GM21737 (cell line): Measurements from ENCODE around the gene PAXX.
"Not testable (repeated sequence)": the region's sequence is repeated elsewhere in the genome, so short reads cannot be mapped to it uniquely, and the experiment has no call there.

Source experiments
- ATAC-seq: cut with Tn5 transposase; IDR thresholded peaks from one replicate; pipeline ENCODE4 v1.9.1; 2021; ENCODE audit warnings: mild to moderate bottlenecking, moderate library complexity; ENCODE audit not compliant: unreplicated experiment

The PAXX gene

DNA sequence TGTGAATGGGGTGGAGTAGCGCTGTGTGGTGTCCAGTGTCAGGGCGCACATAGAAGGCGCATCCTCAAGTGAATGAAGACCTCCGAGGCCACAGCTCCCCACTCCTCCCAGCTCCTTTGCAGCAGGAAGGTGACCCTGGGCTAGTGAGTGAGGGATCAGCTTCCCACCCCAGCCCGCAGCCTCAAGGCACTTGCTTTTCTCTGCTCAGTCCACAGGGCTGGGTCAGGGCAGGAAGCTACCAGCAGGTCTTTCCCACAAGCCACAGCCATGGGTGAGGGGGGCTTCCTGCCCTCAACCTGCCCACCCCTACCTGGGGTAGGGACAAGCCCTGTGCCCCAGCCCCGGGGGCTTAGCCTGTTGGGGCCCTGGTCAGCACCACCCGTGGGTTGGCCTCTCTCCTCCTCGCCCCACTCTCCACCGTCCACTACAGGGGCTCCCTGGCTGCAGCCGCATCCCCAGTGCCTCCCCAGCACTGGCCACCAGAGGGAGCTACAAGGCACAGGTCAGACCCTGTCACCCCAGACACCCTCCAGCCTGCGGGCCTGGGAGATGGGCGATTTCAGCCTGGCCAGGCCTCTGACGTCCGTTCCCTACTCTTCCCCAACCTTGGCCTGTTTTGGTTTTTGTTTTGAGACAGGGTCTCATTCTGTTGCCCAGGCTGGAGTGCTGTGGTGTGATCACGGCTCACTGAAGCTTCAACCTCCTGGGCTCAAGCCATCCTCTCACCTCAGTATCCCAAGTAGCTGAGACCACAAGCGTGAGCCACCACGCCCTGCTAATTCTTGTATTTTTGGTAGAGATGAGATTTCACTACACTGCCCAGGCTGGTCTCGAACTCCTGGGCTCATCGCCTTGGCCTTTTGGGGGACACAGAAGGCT, 37.1 kb downstream of the PAXX start:
- ATAC-seq, result no peak

DNA sequence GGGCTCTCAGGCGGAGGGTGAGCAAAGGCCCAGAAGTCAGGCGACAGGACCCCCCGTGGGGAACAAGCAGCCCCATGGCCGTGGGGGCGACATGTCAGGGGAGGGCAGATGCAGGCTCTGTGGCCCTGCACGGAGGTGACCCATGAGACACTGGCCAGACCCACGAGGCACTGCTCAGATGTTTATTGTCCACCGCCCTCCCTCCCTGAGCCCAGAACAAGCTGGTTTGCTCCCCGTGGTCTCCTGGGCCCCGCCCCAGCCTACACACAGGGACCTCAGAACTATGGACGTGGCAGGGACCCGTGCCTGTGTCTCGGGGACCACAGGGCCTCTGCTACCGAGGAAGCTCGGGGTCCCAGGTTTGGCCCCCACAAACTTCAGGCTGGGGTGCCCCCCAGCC, 37.8 kb downstream of the PAXX start:
- no peak for ATAC-seq

DNA sequence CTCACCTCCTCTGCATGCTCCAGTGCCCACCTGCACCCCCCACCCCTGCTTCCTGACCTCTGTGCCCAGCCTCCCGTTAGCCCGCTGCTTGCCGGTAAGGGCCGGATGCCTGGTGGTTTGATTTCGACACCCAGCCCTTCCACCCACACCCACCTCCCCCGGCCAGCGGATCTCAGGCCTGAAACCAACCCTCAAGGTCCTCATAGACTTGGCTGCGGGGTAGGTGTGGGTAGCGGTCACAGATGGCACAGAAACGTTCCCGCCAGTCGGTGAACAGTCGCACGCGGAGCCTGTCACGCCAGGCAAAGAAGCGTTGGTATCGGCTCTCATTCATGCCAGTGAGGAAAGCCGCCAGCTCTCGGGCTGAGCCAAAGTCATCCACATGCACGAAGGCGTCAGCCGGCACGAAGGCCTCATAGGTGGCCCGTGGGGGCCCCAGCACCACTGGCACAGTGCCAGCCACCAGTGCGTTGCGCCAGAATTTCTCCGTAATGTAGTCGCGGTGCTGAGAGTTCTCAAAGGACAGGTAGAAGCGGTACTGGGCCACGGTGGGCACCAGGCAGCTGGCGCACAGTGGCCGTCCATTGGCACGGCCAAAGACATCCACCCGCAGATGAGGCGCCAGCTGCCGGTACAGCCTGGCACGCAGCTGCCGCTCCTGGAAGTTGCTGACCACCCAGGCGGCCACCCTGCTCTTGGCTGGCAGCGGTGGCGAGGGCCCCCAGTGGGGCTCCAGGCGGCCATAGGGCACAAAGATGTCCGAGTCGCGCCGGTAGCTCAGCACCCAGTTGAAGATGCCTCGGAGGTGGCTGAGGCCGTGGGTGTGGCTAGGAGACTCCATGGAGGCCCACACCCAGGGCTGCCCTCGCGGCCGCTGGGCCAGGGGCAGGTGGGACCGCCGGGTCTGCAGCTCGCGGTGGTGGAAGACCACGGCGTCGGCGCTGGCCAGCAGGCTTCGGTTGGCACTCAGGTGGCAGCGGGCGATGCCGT, 38.6 kb downstream of the PAXX start:
- no peak for ATAC-seq

DNA sequence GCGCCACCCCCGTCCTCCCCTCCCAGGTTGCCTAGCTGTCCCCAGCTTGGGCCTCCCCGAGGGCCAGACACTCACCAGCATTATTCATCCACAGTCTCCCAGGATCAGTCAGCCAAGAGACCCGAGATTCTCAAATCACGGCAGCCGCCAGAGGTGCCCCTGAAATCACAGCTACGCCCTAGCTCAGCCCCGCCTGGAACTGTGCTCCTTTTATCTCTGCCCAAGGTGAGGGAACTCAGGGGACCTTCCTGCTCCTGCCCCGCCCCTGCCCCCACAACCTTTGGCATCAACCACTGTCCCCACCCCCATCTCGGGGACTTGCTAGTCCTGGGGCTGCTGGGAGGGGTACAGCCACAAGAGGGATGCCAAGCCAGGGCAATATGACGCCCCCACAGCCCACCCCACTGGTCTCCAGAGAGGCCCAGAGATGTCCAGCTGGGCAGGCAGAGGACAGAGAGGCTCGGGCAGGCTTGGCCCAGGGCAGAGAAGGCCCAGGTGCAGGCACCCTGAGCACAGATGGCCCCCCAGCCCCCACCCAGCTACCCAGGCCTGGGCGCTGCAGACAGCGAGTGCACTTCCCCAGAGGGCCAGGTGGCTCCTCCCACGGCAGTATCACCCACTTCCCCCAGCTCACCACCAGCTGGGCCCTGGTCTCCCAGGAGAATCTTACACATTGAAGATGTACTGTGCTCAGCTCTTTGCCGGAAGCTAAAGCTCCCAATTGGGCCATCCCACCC, 39.9 kb downstream of the PAXX start, which contains the start of gene FUT7:
Gene FUT7 (minus strand): TSS at position 185 of the 737 bp plus-strand sequence. CDS start 97 bp downstream, at position 88.
- no peak for ATAC-seq

DNA sequence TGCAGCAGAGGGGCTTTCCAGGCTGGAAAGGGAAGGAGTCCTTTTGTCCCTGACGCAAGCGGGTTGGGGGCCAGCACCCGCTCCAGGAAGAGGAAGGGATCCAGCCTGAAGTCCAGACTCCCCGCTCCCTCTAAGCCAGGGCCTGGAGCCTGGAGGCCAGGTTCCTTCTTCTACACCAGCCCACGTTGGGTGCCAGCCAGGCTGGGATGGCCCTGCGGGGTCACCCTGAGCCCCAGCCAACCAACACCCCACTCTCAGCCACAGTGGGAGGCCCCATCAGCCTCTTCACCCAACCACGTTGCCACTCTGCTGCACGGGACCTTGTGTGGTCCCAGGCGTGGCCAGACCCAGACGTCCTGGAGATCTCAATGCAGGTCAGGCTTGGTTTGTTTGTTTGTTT, 40.6 kb downstream of the PAXX start:
- ATAC-seq, result no peak

DNA sequence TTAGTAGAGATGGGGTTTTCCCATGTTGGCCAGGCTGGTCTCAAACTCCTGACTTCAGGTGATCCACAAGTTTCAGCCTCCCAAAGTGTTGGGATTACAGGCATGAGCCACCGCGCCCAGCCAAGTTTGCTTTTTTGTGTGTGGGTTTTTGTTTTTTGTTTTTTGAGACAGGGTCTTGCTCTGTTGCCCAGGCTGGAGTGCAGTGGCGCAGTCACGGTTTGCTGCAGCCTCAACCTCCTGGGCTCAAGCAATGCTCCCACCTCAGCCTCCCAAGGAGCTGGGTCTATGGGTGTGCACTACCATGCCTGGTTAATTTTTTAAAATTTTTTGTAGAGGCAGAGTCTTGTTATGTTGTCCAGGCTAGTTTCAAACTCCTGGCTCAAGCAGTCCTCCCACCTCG, 41.3 kb downstream of the PAXX start:
- ATAC-seq, result not testable (repeated sequence)

DNA sequence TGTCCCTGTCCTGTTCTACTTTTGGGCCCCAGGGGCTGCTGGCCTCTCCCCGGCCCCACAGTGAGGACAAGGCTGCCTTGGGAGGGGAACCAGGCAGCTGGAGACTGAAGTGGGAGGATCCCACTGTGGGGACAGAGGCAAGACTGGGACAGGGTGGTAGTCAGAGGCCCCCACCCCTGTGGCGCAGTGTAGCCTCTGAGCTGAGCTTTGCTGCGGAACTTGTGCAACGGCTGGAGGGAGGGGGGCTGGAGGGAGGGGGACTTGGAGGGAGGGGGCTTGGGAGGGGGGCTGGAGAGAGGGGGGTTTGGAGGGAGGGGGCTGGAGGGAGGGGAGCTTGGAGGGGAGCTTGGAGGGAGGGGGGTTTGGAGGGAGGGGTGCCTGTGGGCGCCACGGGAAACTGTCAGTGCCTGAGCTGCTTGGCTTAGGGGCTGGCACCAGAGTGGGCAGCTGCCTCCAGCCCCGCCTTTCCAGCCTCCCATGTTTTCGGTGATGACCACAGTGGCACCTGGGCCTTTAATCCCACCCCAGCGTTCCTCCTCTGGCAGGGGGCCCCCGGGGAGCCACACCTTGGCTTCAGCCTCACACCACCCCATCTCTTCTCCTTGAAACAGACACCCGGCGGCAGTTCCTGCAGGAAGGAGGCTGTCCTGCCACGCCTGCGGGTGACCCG, 42.0 kb downstream of the PAXX start:
- no peak for ATAC-seq

DNA sequence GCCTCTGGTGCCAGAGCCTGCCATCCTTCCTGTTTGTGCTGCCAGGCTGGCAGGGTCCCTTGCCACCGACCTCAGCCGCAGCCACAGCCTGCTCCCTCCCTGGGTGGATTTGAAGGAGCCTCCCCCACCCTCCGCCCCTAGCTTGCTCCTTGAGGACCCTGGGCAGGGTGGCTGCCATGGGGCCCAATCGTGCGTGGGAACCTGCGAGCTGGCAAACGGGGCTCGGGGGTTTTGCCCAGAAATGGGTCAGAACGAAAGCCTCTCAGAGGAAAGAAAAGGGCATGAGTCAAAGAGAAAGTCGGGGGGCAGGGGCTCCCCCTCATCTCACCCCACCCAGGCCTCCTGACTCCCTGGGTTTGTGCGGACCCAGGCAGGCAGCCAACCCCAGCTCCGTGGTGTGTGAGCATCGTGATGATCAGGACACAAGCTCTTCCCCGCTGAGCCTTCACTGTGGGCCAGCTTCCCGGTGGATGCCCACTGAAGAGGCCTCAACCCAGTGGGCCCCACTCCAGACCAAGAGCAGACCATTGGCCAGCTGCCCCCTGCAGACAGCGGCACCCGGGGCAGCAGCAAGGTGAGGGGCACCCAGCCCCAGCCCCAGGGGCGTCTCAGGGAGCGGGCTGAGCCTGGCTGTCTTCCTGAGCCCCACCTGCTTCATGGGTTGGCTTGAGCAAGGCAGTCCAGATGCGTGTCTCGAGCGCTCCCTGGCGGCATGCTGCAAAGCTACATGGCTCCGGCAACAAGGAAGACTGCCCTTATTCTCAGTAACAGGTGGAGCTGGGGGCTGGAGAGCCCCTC, 42.7 kb downstream of the PAXX start:
- ATAC-seq, result no peak

DNA sequence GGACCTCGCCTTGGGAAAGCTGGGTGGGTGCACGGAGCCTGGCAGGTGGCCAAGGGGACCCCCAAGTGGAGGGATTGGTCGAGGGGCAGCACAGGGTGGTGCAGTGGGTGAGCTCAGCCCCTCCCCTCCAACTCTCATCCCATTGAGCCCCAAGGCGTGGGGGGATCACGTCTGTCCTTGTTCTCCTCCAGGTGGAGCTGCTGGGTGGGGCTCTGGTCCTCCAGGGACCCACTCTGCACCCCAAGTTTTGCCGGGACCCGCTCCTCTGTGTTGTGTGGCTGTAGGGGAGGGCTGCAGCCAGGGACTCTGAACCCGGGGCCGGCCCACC, 43.2 kb downstream of the PAXX start:
- no peak for ATAC-seq

DNA sequence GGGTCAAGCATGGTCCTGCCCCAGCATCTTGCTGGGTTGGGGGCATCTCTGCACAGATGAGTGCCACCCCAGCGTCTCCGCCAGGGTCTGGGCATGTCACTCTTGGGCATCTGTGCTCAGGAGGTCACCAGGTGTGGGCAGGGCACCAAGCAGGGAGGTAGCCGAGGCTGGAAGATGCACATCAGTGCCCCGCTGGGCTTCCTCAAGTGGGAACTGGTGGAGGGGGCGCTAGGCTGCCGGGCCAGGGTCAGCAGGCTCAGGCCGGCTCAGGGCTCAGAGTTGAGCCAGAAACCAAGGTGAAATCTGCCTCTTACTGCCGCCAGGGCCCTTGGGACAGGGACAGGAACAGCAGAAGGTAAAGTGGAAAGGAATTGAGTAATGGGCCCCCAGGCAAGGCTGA, 43.7 kb downstream of the PAXX start:
- no peak for ATAC-seq

DNA sequence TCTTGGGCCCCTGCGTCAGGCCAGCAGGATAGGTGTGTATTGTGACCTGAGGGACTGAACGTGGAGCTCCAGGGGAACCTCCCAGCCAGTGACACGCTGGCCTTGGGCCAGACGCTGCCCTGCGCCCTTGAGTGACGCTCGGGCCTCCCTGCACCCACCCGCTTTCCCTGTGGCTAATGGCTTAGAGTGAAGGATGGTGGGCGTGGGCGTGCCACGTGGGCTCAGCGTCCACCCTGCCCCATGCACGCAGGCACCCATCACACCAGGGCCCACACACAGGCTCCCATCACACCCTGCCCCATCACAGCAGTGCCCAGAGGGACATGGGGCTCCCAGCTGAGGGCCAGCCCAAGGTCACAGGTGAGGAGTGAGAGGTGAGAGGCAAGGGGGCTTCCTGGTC, 44.8 kb downstream of the PAXX start:
- no peak for ATAC-seq

DNA sequence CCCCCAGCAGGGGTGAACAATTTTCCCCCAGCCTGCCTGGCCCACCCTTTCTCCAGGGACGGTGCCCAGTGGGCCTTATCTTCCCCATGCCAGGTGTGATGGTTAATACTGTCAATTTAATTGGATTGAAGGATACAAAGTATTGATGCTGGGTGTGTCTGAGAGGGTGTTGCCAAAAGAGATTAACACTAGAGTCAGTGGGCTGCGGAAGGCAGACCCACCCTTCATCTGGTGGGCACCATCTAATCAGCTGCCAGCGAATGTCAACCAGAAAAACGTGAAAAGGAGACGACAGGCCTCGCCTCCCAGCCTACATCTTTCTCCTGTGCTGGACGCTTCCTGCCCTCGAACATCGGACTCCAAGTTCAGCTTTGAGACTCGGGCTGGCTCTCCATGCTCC, 45.3 kb downstream of the PAXX start:
- no peak for ATAC-seq

DNA sequence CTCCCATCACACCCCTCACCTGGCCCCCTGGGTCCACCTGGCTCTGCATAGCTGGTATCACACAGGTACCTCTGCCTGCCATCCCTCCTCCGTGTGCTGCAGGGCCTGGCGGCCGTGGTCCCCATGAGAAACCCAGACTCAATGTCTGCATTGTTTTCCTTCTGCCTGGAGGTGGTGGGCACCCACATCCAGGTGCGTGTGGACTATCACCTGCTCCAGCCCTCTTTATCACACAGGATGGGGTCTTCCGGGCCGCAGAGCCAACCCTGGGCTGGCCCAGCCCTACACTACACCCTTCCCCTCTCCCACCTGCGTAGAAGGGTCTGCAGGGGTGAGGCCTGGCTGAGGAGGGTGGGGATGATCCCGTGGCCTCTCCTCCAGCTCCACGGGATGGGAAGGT, 46.7 kb downstream of the PAXX start:
- ATAC-seq, result no peak

DNA sequence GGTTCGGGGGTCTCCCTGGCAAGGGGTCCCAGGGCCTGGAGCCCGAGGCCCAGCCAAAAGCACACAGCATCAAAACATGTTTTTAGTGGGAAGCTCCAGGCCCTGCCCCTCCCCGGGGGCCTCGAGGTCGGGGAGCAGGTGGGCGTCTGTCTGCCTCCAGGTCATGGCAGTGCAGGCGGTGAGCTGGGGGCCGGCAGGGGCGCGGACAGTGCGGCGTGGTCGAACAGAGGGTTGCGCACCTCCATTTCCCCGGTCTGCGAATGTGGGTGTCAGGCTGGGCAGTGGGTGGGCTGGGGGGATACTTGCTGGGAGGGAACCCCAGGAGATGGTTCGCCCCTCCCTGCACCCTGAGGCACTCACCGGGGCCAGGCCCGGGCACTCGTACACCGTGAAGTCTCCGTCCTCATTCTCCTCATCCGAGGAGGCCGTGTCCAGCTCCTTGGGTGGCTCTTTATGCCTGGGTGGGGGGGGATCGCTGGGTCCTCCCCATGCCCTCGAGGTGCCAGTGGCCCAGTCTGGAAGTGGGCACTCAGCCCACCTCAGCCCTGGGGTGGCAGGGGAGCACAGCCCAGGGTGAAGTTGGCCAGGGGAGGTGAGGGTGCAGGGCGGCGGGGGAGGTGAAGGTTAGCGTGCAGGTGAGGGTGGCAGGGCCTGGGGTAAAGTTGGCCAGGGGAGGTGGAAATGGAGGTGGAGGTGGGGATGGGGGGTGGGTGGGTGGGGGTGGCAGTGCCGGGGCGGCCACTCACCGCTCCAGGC, 47.6 kb downstream of the PAXX start:
- no peak for ATAC-seq

DNA sequence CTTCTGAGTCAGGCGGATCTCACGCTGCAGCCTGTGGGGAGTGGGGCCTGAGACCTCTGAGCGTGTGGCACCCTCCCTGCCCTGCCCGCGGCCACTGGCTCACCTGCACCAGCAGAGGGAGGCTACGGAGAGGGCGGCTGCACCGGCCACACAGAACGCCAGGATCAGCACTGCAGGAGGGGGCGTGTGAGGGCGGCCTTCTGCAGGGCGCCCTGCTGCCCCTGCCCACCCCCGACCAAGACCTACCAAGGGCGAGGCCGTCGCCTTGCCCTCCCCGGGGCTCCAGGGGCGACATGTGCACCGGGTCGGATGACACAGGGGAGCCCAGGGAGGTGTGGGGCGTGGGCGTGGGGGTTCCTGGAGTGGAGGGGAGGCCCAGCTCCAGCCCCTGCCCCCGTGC, 48.3 kb downstream of the PAXX start:
- ATAC-seq, result no peak

DNA sequence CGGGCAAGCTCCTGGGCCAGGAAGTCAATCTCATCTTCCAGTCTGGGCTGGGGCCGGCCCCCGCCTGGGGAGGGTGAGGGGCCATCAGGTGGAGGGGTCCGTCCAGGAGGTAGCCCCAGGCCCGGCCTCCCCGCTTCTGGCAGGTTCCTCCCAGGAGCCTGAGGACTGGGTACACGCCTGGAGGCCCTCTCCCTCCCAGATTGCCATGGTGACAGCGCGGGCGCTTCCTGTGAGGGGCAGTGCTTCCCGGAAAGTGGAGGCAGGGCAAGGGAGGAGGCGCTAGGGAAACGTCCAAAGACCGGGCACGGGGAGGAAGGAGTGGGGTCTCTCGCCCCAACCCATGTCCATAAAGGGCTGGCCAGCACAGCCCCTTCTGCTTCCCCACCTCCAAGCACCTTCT, 48.9 kb downstream of the PAXX start:
- ATAC-seq, result no peak

DNA sequence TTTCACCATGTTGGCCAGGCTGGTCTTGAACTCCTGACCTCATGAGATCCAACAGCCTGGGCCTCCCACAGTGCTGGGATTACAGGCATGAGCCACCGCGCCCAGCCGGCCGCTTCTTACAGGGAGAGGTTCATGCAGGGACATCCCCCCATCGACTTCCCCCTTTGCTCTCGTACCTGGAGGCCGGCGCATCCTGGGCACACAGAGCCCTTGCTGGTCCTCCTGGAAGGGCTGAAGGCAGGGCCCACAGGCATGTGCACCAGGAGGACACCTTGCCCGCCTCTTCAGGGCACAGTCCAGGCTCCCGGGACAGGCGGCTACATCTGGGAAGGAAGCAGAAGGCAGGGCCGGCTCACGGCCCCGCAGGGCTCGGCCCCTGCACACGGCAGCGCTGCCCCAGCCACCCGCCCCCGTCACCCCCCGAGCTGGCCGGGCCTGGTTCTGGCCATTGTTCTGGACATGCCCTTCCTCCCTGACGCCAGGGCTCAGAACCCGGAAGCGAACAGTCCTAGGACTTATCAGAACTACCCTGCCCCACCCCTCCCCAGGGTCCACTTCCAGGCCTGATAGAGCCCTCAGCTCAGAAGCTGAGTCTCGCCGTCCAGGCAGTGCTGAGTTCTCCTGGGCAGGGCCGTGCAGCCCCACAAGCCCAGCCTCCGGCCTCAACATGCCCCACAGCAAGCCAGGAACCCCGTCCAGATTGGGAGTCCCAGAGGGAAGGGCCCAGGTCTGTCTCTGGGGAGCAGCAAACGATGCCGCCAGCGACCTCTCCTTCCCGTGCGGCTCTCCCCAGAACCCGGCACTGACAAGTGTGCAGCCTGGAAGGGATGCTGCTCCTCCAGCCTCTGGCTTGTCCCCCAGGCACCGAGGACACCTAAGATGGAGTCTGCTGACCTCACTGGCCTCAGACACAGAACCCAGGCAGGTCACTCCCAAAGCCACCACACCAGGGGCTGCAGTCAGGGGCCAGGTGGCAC, 50.8 kb downstream of the PAXX start:
- no peak for ATAC-seq
